ENCODE measurements around the gene DAZAP1. TPM values are rescaled to one million over a fixed set of nuclear protein-coding genes. Genes with fewer than 3 reads are reported as not detected.
A peak's percentile ranks its signal among the peaks of the same experiment; 100 is the strongest.
"Not testable (repeated sequence)": the region's sequence is repeated elsewhere in the genome, so short reads cannot be mapped to it uniquely, and the experiment has no call there.

The DAZAP1 gene
- total RNA-seq, 1 donor from 2014 or later = 48.1 TPM

- peak; percentile 20 for ATAC-seq
- no peak for DNase-seq (ENCODE audit: low spot score)
Measured at GRCh38 chr19:1469255-1470054, 62.1 kb downstream of the DAZAP1 start.

- DNase-seq (ENCODE audit: low spot score) = no peak
- ATAC-seq = peak; percentile 22
Measured at GRCh38 chr19:1470055-1470304, 62.6 kb downstream of the DAZAP1 start.

- no peak for DNase-seq (ENCODE audit: low spot score)
- peak; percentile 60 for ATAC-seq
Measured at GRCh38 chr19:1470305-1471009, 63.1 kb downstream of the DAZAP1 start.

GRCh38 chr19:1471010-1471514 lies 63.7 kb downstream of the DAZAP1 start:
- ATAC-seq (peak; percentile 21), DNase-seq (ENCODE audit: low spot score) (no peak)

- ATAC-seq (no peak), DNase-seq (ENCODE audit: low spot score) (no peak)
Measured at GRCh38 chr19:1471515-1472160, 64.3 kb downstream of the DAZAP1 start.

GRCh38 chr19:1472231-1473084 lies 65.1 kb downstream of the DAZAP1 start:
- ATAC-seq (no peak), DNase-seq (ENCODE audit: low spot score) (no peak)

- ATAC-seq (no peak), DNase-seq (ENCODE audit: low spot score) (no peak)
Measured at GRCh38 chr19:1473085-1473851, 65.9 kb downstream of the DAZAP1 start.

GRCh38 chr19:1474011-1474764 lies 66.8 kb downstream of the DAZAP1 start:
- DNase-seq (ENCODE audit: low spot score) = no peak
- ATAC-seq = no peak

GRCh38 chr19:1474765-1475351 lies 67.5 kb downstream of the DAZAP1 start:
- DNase-seq (ENCODE audit: low spot score) (no peak), ATAC-seq (no peak)

- DNase-seq (ENCODE audit: low spot score) (no peak), ATAC-seq (no peak)
Measured at GRCh38 chr19:1475751-1476437, 68.5 kb downstream of the DAZAP1 start.

GRCh38 chr19:1477056-1477455 lies 69.7 kb downstream of the DAZAP1 start:
- ATAC-seq; DNase-seq (ENCODE audit: low spot score): not testable (repeated sequence)

GRCh38 chr19:1478934-1479707 lies 71.7 kb downstream of the DAZAP1 start, which contains the start of gene C19orf25:
Gene C19orf25 (minus strand): TSS chr19:1479215. CDS start chr19:1478903, 312 bp downstream.
- DNase-seq (ENCODE audit: low spot score) = peak; percentile 95
- ATAC-seq = peak; percentile 97

- DNase-seq (ENCODE audit: low spot score) (no peak), ATAC-seq (no peak)
Measured at GRCh38 chr19:1481224-1481892, 74.0 kb downstream of the DAZAP1 start.

GRCh38 chr19:1481893-1482360 lies 74.5 kb downstream of the DAZAP1 start:
- ATAC-seq (no peak), DNase-seq (ENCODE audit: low spot score) (no peak)

GRCh38 chr19:1482361-1483130 lies 75.2 kb downstream of the DAZAP1 start:
- DNase-seq (ENCODE audit: low spot score) (no peak), ATAC-seq (no peak)

All from left lobe of liver (tissue), 2 donors.